K562 (cell line): ENCODE measurements around the gene HOXA1.

ENCODE experiments used
- EZH2 ChIP-seq: IDR thresholded peaks from 2 replicates; pipeline ENCODE4 v1.6.1; 2012; ENCODE audit warnings: low read depth, mild to moderate bottlenecking, inconsistent platforms, low read length, borderline replicate concordance
- FOXA3 ChIP-seq, 2 experiments: fragments of 450-650 bp in 1 of 2; sonication (generic) in 1 of 2; formaldehyde crosslinking; IDR thresholded peaks in 1 of 2; conservative IDR thresholded peaks in 1 of 2; 2 replicates each; pipeline versions ENCODE4 v1.4.0 to v1.8.0; 2020 to 2022; ENCODE audit warnings: mild to moderate bottlenecking in 2 of 2, missing genetic modification reagents in 1 of 2
- IRF2 ChIP-seq: sonication (generic); formaldehyde crosslinking; IDR thresholded peaks from 2 replicates; pipeline ENCODE4 v1.8.1; 2022; ENCODE audit warnings: mild to moderate bottlenecking, missing genetic modification reagents
- NR3C1 ChIP-seq: sonication (generic); formaldehyde crosslinking; IDR thresholded peaks from 2 replicates; pipeline ENCODE4 v1.8.1; 2022; ENCODE audit warnings: missing genetic modification reagents
- PHF8 ChIP-seq: fragments of 200-600 bp; sonication (generic); IDR thresholded peaks from 2 replicates; pipeline ENCODE4 v1.6.1; 2012; ENCODE audit warnings: mixed run types, mild to moderate bottlenecking, inconsistent platforms, low read length, moderate library complexity, borderline replicate concordance
- POLR2A ChIP-seq: fragments of 450-650 bp; conservative IDR thresholded peaks from 2 replicates; pipeline ENCODE4 v1.6.1; 2016
- POLR2AphosphoS5 ChIP-seq: IDR thresholded peaks from 2 replicates; pipeline ENCODE4 v1.6.1; 2011; ENCODE audit warnings: mild to moderate bottlenecking, low read depth, low read length, moderate library complexity; ENCODE audit not compliant: control insufficient read depth, insufficient read depth
- SMARCE1 ChIP-seq: fragments of 450-650 bp; IDR thresholded peaks from 2 replicates; pipeline ENCODE4 v1.7.1; 2016; ENCODE audit warnings: mild to moderate bottlenecking
- SRF ChIP-seq, 2 experiments: fragments of 250-450, 450-650 bp in 1 of 2; sonication (Bioruptor Pico) in 1 of 2; sonication (generic) in 1 of 2; formaldehyde crosslinking; IDR thresholded peaks; 2 replicates each; pipeline versions ENCODE4 v1.5.0 to v1.5.1; 2020 to 2022; ENCODE audit warnings: mild to moderate bottlenecking in 1 of 2, missing genetic modification reagents in 1 of 2
- ZNF778 ChIP-seq: fragments of 450-650 bp; formaldehyde crosslinking; IDR thresholded peaks from 2 replicates; pipeline ENCODE4 v1.4.0; 2020; ENCODE audit warnings: mild to moderate bottlenecking, moderate library complexity
- TF ChIP-seq, protein P1 (sequence below): sonication (generic); formaldehyde crosslinking; IDR thresholded peaks from 2 replicates; pipeline ENCODE4 v1.8.1; 2023; ENCODE audit warnings: mild to moderate bottlenecking, missing genetic modification reagents, moderate library complexity
- TF ChIP-seq, protein P2 (sequence below), 3 experiments: IDR thresholded peaks in 2 of 3; conservative IDR thresholded peaks in 1 of 3; 2 replicates each; pipeline ENCODE4 v1.5.1; 2011 to 2012; ENCODE audit warnings: low read length in 3 of 3, mild to moderate bottlenecking in 3 of 3, control low read depth in 2 of 3, improper control_type of control experiment in 1 of 3, inconsistent platforms in 1 of 3, low read depth in 1 of 3, mixed read lengths in 1 of 3, moderate library complexity in 1 of 3; ENCODE audit not compliant: insufficient read depth in 2 of 3
- TF ChIP-seq, protein P3 (sequence below): fragments of 450-650 bp; IDR thresholded peaks from 2 replicates; pipeline ENCODE4 v1.6.1; 2017; ENCODE audit warnings: mild to moderate bottlenecking, moderate library complexity

DNA sequence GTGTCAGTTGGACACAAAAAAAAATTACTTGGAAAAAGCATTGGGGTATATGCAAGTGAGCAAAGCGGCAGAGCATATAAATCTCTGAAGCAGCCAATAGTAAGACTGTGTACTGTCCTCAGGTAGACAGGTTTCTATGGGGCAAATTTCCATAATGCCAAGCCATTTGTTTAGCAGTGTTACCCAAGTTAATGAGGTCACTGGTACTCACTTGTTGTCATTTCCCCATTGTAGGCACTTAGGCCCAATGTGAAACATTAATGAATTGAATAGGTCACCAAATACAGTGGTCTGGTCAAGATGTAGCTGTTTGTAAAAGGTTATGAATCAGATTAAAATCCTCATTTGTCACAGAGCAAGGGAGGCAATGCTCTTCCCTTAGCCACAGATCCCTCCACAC is 27.5 kb downstream of the HOXA1 start:
- TF ChIP-seq, protein P1, sequence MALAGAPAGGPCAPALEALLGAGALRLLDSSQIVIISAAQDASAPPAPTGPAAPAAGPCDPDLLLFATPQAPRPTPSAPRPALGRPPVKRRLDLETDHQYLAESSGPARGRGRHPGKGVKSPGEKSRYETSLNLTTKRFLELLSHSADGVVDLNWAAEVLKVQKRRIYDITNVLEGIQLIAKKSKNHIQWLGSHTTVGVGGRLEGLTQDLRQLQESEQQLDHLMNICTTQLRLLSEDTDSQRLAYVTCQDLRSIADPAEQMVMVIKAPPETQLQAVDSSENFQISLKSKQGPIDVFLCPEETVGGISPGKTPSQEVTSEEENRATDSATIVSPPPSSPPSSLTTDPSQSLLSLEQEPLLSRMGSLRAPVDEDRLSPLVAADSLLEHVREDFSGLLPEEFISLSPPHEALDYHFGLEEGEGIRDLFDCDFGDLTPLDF (CRISPR knock-in tag) = no peak
- no peak for TF ChIP-seq SRF (CRISPR knock-in tag; IDR thresholded peaks at IDR 0.05)
- no peak for TF ChIP-seq FOXA3 (CRISPR knock-in tag; conservative IDR thresholded peaks at IDR 0.05 in 1 of 2, IDR thresholded peaks at IDR 0.05 in 1 of 2)
- no peak for TF ChIP-seq PHF8
- TF ChIP-seq, protein P2, sequence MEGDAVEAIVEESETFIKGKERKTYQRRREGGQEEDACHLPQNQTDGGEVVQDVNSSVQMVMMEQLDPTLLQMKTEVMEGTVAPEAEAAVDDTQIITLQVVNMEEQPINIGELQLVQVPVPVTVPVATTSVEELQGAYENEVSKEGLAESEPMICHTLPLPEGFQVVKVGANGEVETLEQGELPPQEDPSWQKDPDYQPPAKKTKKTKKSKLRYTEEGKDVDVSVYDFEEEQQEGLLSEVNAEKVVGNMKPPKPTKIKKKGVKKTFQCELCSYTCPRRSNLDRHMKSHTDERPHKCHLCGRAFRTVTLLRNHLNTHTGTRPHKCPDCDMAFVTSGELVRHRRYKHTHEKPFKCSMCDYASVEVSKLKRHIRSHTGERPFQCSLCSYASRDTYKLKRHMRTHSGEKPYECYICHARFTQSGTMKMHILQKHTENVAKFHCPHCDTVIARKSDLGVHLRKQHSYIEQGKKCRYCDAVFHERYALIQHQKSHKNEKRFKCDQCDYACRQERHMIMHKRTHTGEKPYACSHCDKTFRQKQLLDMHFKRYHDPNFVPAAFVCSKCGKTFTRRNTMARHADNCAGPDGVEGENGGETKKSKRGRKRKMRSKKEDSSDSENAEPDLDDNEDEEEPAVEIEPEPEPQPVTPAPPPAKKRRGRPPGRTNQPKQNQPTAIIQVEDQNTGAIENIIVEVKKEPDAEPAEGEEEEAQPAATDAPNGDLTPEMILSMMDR (IDR thresholded peaks at IDR 0.05 in 2 of 3, conservative IDR thresholded peaks at IDR 0.05 in 1 of 3; ENCODE audit: insufficient read depth in 2 of 3, low read depth in 1 of 3, low read length in 3 of 3) = no peak
- no peak for TF ChIP-seq POLR2A
- no peak for TF ChIP-seq SMARCE1
- no peak for TF ChIP-seq NR3C1 (CRISPR knock-in tag)
- no peak for TF ChIP-seq ZNF778 (CRISPR knock-in tag)
- TF ChIP-seq, protein P3, sequence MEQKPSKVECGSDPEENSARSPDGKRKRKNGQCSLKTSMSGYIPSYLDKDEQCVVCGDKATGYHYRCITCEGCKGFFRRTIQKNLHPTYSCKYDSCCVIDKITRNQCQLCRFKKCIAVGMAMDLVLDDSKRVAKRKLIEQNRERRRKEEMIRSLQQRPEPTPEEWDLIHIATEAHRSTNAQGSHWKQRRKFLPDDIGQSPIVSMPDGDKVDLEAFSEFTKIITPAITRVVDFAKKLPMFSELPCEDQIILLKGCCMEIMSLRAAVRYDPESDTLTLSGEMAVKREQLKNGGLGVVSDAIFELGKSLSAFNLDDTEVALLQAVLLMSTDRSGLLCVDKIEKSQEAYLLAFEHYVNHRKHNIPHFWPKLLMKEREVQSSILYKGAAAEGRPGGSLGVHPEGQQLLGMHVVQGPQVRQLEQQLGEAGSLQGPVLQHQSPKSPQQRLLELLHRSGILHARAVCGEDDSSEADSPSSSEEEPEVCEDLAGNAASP = no peak
- TF ChIP-seq EZH2 = no peak
- TF ChIP-seq IRF2 (CRISPR knock-in tag) = no peak
- TF ChIP-seq POLR2AphosphoS5 = no peak
